H9 (cell line): ENCODE data around the gene DOCK1. TPM values are rescaled to one million over a fixed set of nuclear protein-coding genes. Genes with fewer than 3 reads are reported as not detected.

Experiments used
- DNase-seq: peaks from one replicate; pipeline ENCODE4 v3.0.0-alpha.2; 2017
- H2AFZ ChIP-seq: one replicate; pipeline ENCODE4 v1.6.1; 2013; ENCODE audit warnings: mild to moderate bottlenecking, low read length, control low read depth, moderate library complexity
- H2AK5ac ChIP-seq: 2 replicates; pipeline ENCODE4 v1.6.1; 2013; ENCODE audit warnings: low read length, control low read depth, mixed read lengths; ENCODE audit not compliant: insufficient read length
- H2BK120ac ChIP-seq: one replicate; pipeline ENCODE4 v1.6.1; 2013; ENCODE audit warnings: low read depth, mild to moderate bottlenecking, low read length, control low read depth, inconsistent platforms; ENCODE audit not compliant: poor library complexity, severe bottlenecking
- H2BK12ac ChIP-seq: 2 replicates; pipeline ENCODE4 v1.6.1; 2013; ENCODE audit warnings: low read length, control low read depth, mixed read lengths, low read depth; ENCODE audit not compliant: insufficient read length
- H2BK15ac ChIP-seq: 2 replicates; pipeline ENCODE4 v1.6.1; 2013; ENCODE audit warnings: low read depth, low read length, control low read depth
- H2BK20ac ChIP-seq: one replicate; pipeline ENCODE4 v1.6.1; 2013; ENCODE audit warnings: low read depth, mild to moderate bottlenecking, low read length, control low read depth, inconsistent platforms; ENCODE audit not compliant: poor library complexity, severe bottlenecking
- H2BK5ac ChIP-seq: 2 replicates; pipeline ENCODE4 v1.6.1; 2013; ENCODE audit warnings: low read length, control low read depth, mixed read lengths; ENCODE audit not compliant: insufficient read length
- H3K14ac ChIP-seq: 2 replicates; pipeline ENCODE4 v1.6.1; 2013; ENCODE audit warnings: low read length, control low read depth; ENCODE audit not compliant: insufficient read depth
- H3K18ac ChIP-seq: 2 replicates; pipeline ENCODE4 v1.6.1; 2013; ENCODE audit warnings: low read depth, mild to moderate bottlenecking, mixed read lengths, low read length, control low read depth; ENCODE audit not compliant: insufficient read length
- H3K23ac ChIP-seq: 2 replicates; pipeline ENCODE4 v1.6.1; 2013; ENCODE audit warnings: low read length, control low read depth, mixed read lengths, low read depth; ENCODE audit not compliant: insufficient read length
- H3K23me2 ChIP-seq: 2 replicates; pipeline ENCODE4 v1.6.1; 2013; ENCODE audit warnings: low read depth, mild to moderate bottlenecking, mixed read lengths, low read length, control low read depth; ENCODE audit not compliant: insufficient read length, poor library complexity, severe bottlenecking
- H3K27ac ChIP-seq: 2 replicates; pipeline ENCODE4 v1.5.1; 2013; ENCODE audit warnings: low read length, control low read depth, mixed read lengths, low read depth; ENCODE audit not compliant: insufficient read length
- H3K27me3 ChIP-seq: 2 replicates; pipeline ENCODE4 v1.6.1; 2013; ENCODE audit warnings: low read length, control low read depth, inconsistent platforms; ENCODE audit not compliant: insufficient read depth
- H3K4ac ChIP-seq: 2 replicates; pipeline ENCODE4 v1.6.1; 2013; ENCODE audit warnings: low read depth, mild to moderate bottlenecking, control low read depth, inconsistent platforms, low read length, moderate library complexity
- H3K4me1 ChIP-seq: 2 replicates; pipeline ENCODE4 v1.6.1; 2013; ENCODE audit warnings: low read length, control low read depth, inconsistent platforms; ENCODE audit not compliant: insufficient read depth
- H3K4me2 ChIP-seq: 2 replicates; pipeline ENCODE4 v1.6.1; 2013; ENCODE audit warnings: low read length, control low read depth, mixed read lengths; ENCODE audit not compliant: insufficient read length, insufficient read depth
- H3K56ac ChIP-seq: 2 replicates; pipeline ENCODE4 v1.6.1; 2013; ENCODE audit warnings: low read depth, mild to moderate bottlenecking, mixed read lengths, low read length, control low read depth; ENCODE audit not compliant: insufficient read length
- H3K79me1 ChIP-seq: 2 replicates; pipeline ENCODE4 v1.6.1; 2013; ENCODE audit warnings: low read depth, mild to moderate bottlenecking, moderate library complexity, low read length, control low read depth, inconsistent platforms; ENCODE audit not compliant: insufficient read depth, poor library complexity, severe bottlenecking
- H3K79me2 ChIP-seq: 2 replicates; pipeline ENCODE4 v1.6.1; 2013; ENCODE audit warnings: low read length, control low read depth, inconsistent platforms; ENCODE audit not compliant: insufficient read depth
- H3K9ac ChIP-seq: 2 replicates; pipeline ENCODE4 v1.6.1; 2013; ENCODE audit warnings: low read length, control low read depth, mixed read lengths; ENCODE audit not compliant: insufficient read length; ENCODE audit errors: extremely low read depth
- H3K9me3 ChIP-seq: one replicate; pipeline ENCODE4 v1.6.1; 2013; ENCODE audit warnings: low read depth, low read length, inconsistent platforms; ENCODE audit not compliant: control insufficient read depth
- H3T11ph ChIP-seq: one replicate; pipeline ENCODE4 v1.6.1; 2013; ENCODE audit warnings: mild to moderate bottlenecking, low read length, control low read depth, inconsistent platforms
- H4K20me1 ChIP-seq: one replicate; pipeline ENCODE4 v1.6.1; 2013; ENCODE audit not compliant: control insufficient read depth, insufficient read length, insufficient read depth
- H4K5ac ChIP-seq: 2 replicates; pipeline ENCODE4 v1.6.1; 2013; ENCODE audit warnings: low read depth, mild to moderate bottlenecking, mixed read lengths, low read length, control low read depth; ENCODE audit not compliant: insufficient read length
- H4K8ac ChIP-seq: replicated peaks from 2 replicates; pipeline ENCODE4 v1.6.1; 2013; ENCODE audit warnings: low read length, control low read depth, mixed read lengths, low read depth; ENCODE audit not compliant: insufficient read length
- H4K91ac ChIP-seq: 2 replicates; pipeline ENCODE4 v1.6.1; 2013; ENCODE audit warnings: low read depth, mild to moderate bottlenecking, moderate library complexity, mixed read lengths, low read length, control low read depth; ENCODE audit not compliant: insufficient read length
- H3K27ac Mint-ChIP-seq, 3 experiments: 2 replicates in 2 of 3; 3 replicates in 1 of 3; pipeline ENCODE4 v1.8.0; 2020 to 2021; ENCODE audit warnings: mixed read lengths in 3 of 3, mild to moderate bottlenecking in 1 of 3, moderate library complexity in 1 of 3
- H3K27me3 Mint-ChIP-seq: 2 replicates; pipeline ENCODE4 v1.8.0; 2021; ENCODE audit warnings: low read depth, mild to moderate bottlenecking, moderate library complexity, mixed read lengths
- H3K36me3 Mint-ChIP-seq, 3 experiments: 2 replicates in 2 of 3; 3 replicates in 1 of 3; pipeline ENCODE4 v1.8.0; 2020 to 2021; ENCODE audit warnings: low read depth in 3 of 3, mixed read lengths in 3 of 3; ENCODE audit not compliant: insufficient read depth in 1 of 3
- H3K4me1 Mint-ChIP-seq, 2 experiments: 2 replicates each; pipeline ENCODE4 v1.8.0; 2020; ENCODE audit warnings: mixed read lengths in 2 of 2
- H3K4me3 Mint-ChIP-seq, 2 experiments: 2 replicates in 1 of 2; 3 replicates in 1 of 2; pipeline ENCODE4 v1.8.0; 2020 to 2021; ENCODE audit warnings: mild to moderate bottlenecking in 2 of 2, mixed read lengths in 2 of 2, moderate library complexity in 1 of 2
- H3K9me3 Mint-ChIP-seq, 2 experiments: 2 replicates in 1 of 2; 3 replicates in 1 of 2; pipeline ENCODE4 v1.8.0; 2020; ENCODE audit warnings: mild to moderate bottlenecking in 2 of 2, mixed read lengths in 2 of 2, moderate library complexity in 1 of 2
- CTCF ChIP-seq: fragments of 200-600 bp; sonication (generic); conservative IDR thresholded peaks from 3 replicates; pipeline ENCODE4 v1.8.0; 2021; ENCODE audit warnings: antibody characterized with exemption, mild to moderate bottlenecking
- WGBS: extraction: QIAGEN DNeasy Blood & Tissue Kit; methylation state at CpG from one replicate; pipeline ENCODE4 v1.1.7; 2013; ENCODE audit warnings: missing lambda C conversion rate, low lambda C conversion rate, mixed read lengths; ENCODE audit not compliant: insufficient read length; ENCODE audit errors: extremely low coverage; 5-methylcytosine and 5-hydroxymethylcytosine counted together
- total RNA-seq: library from RNA; stranded (reverse); gene quantifications from 2 replicates; pipeline ENCODE4 v1.2.1, GENCODE V29; 2021

The DOCK1 gene
- total RNA-seq, 1 experiment from 2014 or later = 57.0 TPM

- H3K4me3 Mint-ChIP-seq = no peak overlapping the region
- H3K18ac ChIP-seq = no peak overlapping the region
- peaks cover 0 to 12% (median 5%) of the 10 kb centered on the region in 3 experiments; a peak in 4 of 7 replicates for H3K36me3 Mint-ChIP-seq
These were observed 465.4 kb downstream of the DOCK1 start for GRCh38 chr10:127370601-127371000.

More at GRCh38 chr10:127370601-127371000, 465.4 kb downstream of the DOCK1 start:
- Histone ChIP-seq H2BK5ac (no peak overlapping the region), H2BK12ac (no peak overlapping the region), H2AK5ac (no peak overlapping the region), H3K27ac (no peak overlapping the region), H4K5ac (no peak overlapping the region), H3K9me3 (no peaks in the 10 kb centered on the region), H2AFZ (no peak overlapping the region), H2BK15ac (no peak overlapping the region), H3K79me1 (no peaks in the 10 kb centered on the region), H3K4ac (no peak overlapping the region), H3K4me2 (no peak overlapping the region), H3K14ac (no peak overlapping the region), H4K20me1 (no peaks in the 10 kb centered on the region), H3K23me2 (no peaks in the 10 kb centered on the region), H4K91ac (no peak overlapping the region), H3K27me3 (no peaks in the 10 kb centered on the region), H3K79me2 (no peaks in the 10 kb centered on the region), H3K56ac (no peak overlapping the region), H3K4me1 (no peaks in the 10 kb centered on the region), H3T11ph (no peak overlapping the region), H3K9ac (no peak overlapping the region), H2BK120ac (no peak overlapping the region), H2BK20ac (no peak overlapping the region), H3K23ac (no peak overlapping the region), H4K8ac (no peak overlapping the region)
- H3K27ac Mint-ChIP-seq = no peak overlapping the region
- no peaks in the 10 kb centered on the region for H3K27me3 Mint-ChIP-seq
- H3K4me1 Mint-ChIP-seq = no peaks in the 10 kb centered on the region
- no peak for TF ChIP-seq CTCF
- H3K9me3 Mint-ChIP-seq = no peaks in the 10 kb centered on the region; a peak in 1 of 5 replicates
- no CpG with 5 or more reads among the region's 7 CpGs for WGBS
- no peak for DNase-seq
